HUES6 (cell line): ENCODE data around the gene ATP2B1.

Source experiments
- H3K27ac ChIP-seq: 2 replicates; pipeline ENCODE4 v1.7.0; 2013; ENCODE audit warnings: low read depth, mild to moderate bottlenecking, low read length, inconsistent platforms
- H3K27me3 ChIP-seq: 2 replicates; pipeline ENCODE4 v1.6.1; 2013; ENCODE audit warnings: low read length; ENCODE audit not compliant: control insufficient read depth, insufficient read depth
- H3K36me3 ChIP-seq: 2 replicates; pipeline ENCODE4 v1.6.1; 2013; ENCODE audit warnings: low read length; ENCODE audit not compliant: control insufficient read depth, insufficient read depth
- H3K4me1 ChIP-seq: 2 replicates; pipeline ENCODE4 v1.6.1; 2013; ENCODE audit warnings: low read length; ENCODE audit not compliant: control insufficient read depth, insufficient read depth
- H3K4me3 ChIP-seq: 2 replicates; pipeline ENCODE4 v1.5.1; 2013; ENCODE audit warnings: low read depth, low read length
- H3K9ac ChIP-seq: one replicate; pipeline ENCODE4 v1.6.1; 2013; ENCODE audit warnings: mild to moderate bottlenecking, low read length
- H3K9me3 ChIP-seq: 2 replicates; pipeline ENCODE4 v1.6.1; 2013; ENCODE audit warnings: low read depth, low read length; ENCODE audit not compliant: control insufficient read depth, insufficient read depth

The ATP2B1 gene

GRCh38 chr12:89655841-89656240, 52.8 kb downstream of the ATP2B1 start:
- Histone ChIP-seq H3K36me3 (no peaks in the 10 kb centered on the region), H3K27ac (no peak overlapping the region), H3K4me3 (no peak overlapping the region)

GRCh38 chr12:89651192-89651591, 57.4 kb downstream of the ATP2B1 start:
- Histone ChIP-seq H3K4me3 (no peak overlapping the region), H3K9ac (no peak overlapping the region), H3K36me3 (no peaks in the 10 kb centered on the region), H3K9me3 (peaks cover 3% of the 10 kb centered on the region; the same call in 1 of the 2 replicates), H3K27ac (no peak overlapping the region), H3K4me1 (peaks cover 18% of the 10 kb centered on the region), H3K27me3 (no peaks in the 10 kb centered on the region)

More at GRCh38 chr12:89655841-89656240, 52.8 kb downstream of the ATP2B1 start:
- H3K27me3 ChIP-seq: no peaks in the 10 kb centered on the region
- no peak overlapping the region for H3K9ac ChIP-seq
- no peaks in the 10 kb centered on the region for H3K4me1 ChIP-seq
- H3K9me3 ChIP-seq: no peaks in the 10 kb centered on the region

GRCh38 chr12:89650239-89650638, 58.4 kb downstream of the ATP2B1 start:
- no peak overlapping the region for H3K4me3 ChIP-seq
- no peak overlapping the region for H3K27ac ChIP-seq
- no peak overlapping the region for H3K9ac ChIP-seq
- H3K27me3 ChIP-seq: no peaks in the 10 kb centered on the region
- peaks cover 27% of the 10 kb centered on the region for H3K4me1 ChIP-seq
- H3K36me3 ChIP-seq: no peaks in the 10 kb centered on the region
- H3K9me3 ChIP-seq: peaks cover 3% of the 10 kb centered on the region; the same call in 1 of the 2 replicates

GRCh38 chr12:89649820-89650219, 58.8 kb downstream of the ATP2B1 start:
- Histone ChIP-seq H3K9me3 (peaks cover 3% of the 10 kb centered on the region; the same call in 1 of the 2 replicates), H3K36me3 (no peaks in the 10 kb centered on the region), H3K9ac (no peak overlapping the region), H3K4me1 (peaks cover 27% of the 10 kb centered on the region), H3K4me3 (no peak overlapping the region), H3K27ac (no peak overlapping the region), H3K27me3 (no peaks in the 10 kb centered on the region)

GRCh38 chr12:89649139-89649538, 59.5 kb downstream of the ATP2B1 start:
- no peaks in the 10 kb centered on the region for H3K27me3 ChIP-seq
- H3K9me3 ChIP-seq: peaks cover 3% of the 10 kb centered on the region; the same call in 1 of the 2 replicates
- H3K4me3 ChIP-seq: no peak overlapping the region
- H3K27ac ChIP-seq: no peak overlapping the region
- peaks cover 27% of the 10 kb centered on the region for H3K4me1 ChIP-seq
- no peaks in the 10 kb centered on the region for H3K36me3 ChIP-seq
- no peak overlapping the region for H3K9ac ChIP-seq

- Histone ChIP-seq H3K9me3 (peaks cover 3% of the 10 kb centered on the region; the same call in 1 of the 2 replicates), H3K4me1 (peaks cover 27% of the 10 kb centered on the region), H3K4me3 (no peak overlapping the region; the same call in 1 of the 2 replicates), H3K27me3 (no peaks in the 10 kb centered on the region), H3K27ac (no peak overlapping the region), H3K9ac (no peak overlapping the region), H3K36me3 (no peaks in the 10 kb centered on the region)
Measured at GRCh38 chr12:89648211-89648930, 60.3 kb downstream of the ATP2B1 start.

GRCh38 chr12:89645434-89645833, 63.2 kb downstream of the ATP2B1 start:
- Histone ChIP-seq H3K27ac (0 out of 2 replicates have a peak overlapping the region, but pooled peaks have one; percentile 20), H3K4me1 (peaks cover 27% of the 10 kb centered on the region), H3K27me3 (no peaks in the 10 kb centered on the region), H3K4me3 (no peak overlapping the region), H3K36me3 (peaks cover 4% of the 10 kb centered on the region; the same call in 1 of the 2 replicates), H3K9me3 (peaks cover 3% of the 10 kb centered on the region; the same call in 1 of the 2 replicates), H3K9ac (no peak overlapping the region)

- Histone ChIP-seq H3K4me1 (peaks cover 16% of the 10 kb centered on the region), H3K36me3 (peaks cover 4% of the 10 kb centered on the region; the same call in 1 of the 2 replicates)
Measured at GRCh38 chr12:89642959-89643358, 65.7 kb downstream of the ATP2B1 start.

GRCh38 chr12:89636776-89637160, 71.9 kb downstream of the ATP2B1 start:
- Histone ChIP-seq H3K27ac (no peak overlapping the region), H3K36me3 (peaks cover 14% of the 10 kb centered on the region), H3K9me3 (no peaks in the 10 kb centered on the region), H3K4me1 (no peaks in the 10 kb centered on the region), H3K9ac (no peak overlapping the region), H3K27me3 (no peaks in the 10 kb centered on the region), H3K4me3 (no peak overlapping the region)

More at GRCh38 chr12:89642959-89643358, 65.7 kb downstream of the ATP2B1 start:
- Histone ChIP-seq H3K27ac (no peak overlapping the region), H3K9me3 (no peaks in the 10 kb centered on the region), H3K27me3 (no peaks in the 10 kb centered on the region), H3K9ac (no peak overlapping the region), H3K4me3 (no peak overlapping the region)

- H3K27me3 ChIP-seq: no peaks in the 10 kb centered on the region
- H3K4me3 ChIP-seq: no peak overlapping the region
- peaks cover 14% of the 10 kb centered on the region for H3K36me3 ChIP-seq
- no peak overlapping the region for H3K9ac ChIP-seq
- no peak overlapping the region for H3K27ac ChIP-seq
- no peaks in the 10 kb centered on the region for H3K4me1 ChIP-seq
- no peaks in the 10 kb centered on the region for H3K9me3 ChIP-seq
Measured at GRCh38 chr12:89636052-89636775, 72.4 kb downstream of the ATP2B1 start.

GRCh38 chr12:89634508-89634907, 74.1 kb downstream of the ATP2B1 start:
- no peaks in the 10 kb centered on the region for H3K9me3 ChIP-seq
- H3K4me3 ChIP-seq: no peak overlapping the region
- H3K27ac ChIP-seq: no peak overlapping the region
- no peaks in the 10 kb centered on the region for H3K4me1 ChIP-seq
- H3K27me3 ChIP-seq: no peaks in the 10 kb centered on the region
- no peak overlapping the region for H3K9ac ChIP-seq
- peaks cover 18% of the 10 kb centered on the region for H3K36me3 ChIP-seq
